Erythroblast (primary cell): ENCODE data around the gene TTLL3.
"Not testable (repeated sequence)": the region's sequence is repeated elsewhere in the genome, so short reads cannot be mapped to it uniquely, and the experiment has no call there.

Source experiments
- GATA1 ChIP-seq: IDR thresholded peaks from 2 replicates; pipeline ENCODE4 v1.6.1; 2011; ENCODE audit warnings: low read depth, mild to moderate bottlenecking, control low read depth, low read length, moderate library complexity
- POLR2A ChIP-seq: IDR thresholded peaks from 2 replicates; pipeline ENCODE4 v1.6.1; 2011; ENCODE audit warnings: mild to moderate bottlenecking, low read length

DNA sequence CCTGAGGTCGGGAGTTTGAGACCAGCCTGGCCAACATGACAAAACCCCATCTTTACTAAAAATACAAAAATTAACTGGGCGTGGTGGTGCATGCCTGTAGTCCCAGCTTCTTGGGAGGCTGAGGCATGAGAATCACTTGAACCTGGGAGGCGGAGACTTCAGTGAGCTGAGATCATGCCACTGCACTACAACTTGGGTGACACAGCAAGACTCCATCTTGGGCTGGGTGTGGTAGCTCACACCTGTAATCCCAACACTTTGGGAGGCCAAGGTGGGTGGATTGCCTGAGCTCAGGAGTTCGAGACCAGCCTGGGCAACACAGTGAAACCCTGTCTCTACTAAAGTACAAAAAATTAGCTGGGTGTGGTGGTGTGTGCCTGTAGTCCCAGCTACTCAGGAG is 66.2 kb downstream of the TTLL3 start:
- not testable (repeated sequence) for TF ChIP-seq POLR2A, GATA1
